GM19099 (cell line): ENCODE results near the gene RHBDF2.

ENCODE experiments used
- POLR2A ChIP-seq: IDR thresholded peaks from 3 replicates; pipeline ENCODE4 v1.6.1; 2011; ENCODE audit warnings: low read depth; ENCODE audit not compliant: insufficient read length; ENCODE audit errors: extremely low read depth

The RHBDF2 gene

GRCh38 chr17:76498876-76499251, 2.4 kb downstream of the RHBDF2 start:
- no peak for TF ChIP-seq POLR2A

GRCh38 chr17:76497979-76498875, 3.0 kb downstream of the RHBDF2 start:
- no peak for TF ChIP-seq POLR2A

- no peak for TF ChIP-seq POLR2A
These were observed 3.6 kb downstream of the RHBDF2 start for GRCh38 chr17:76497699-76497978.

- TF ChIP-seq POLR2A: no peak
These were observed 4.8 kb downstream of the RHBDF2 start for GRCh38 chr17:76496464-76496863.

GRCh38 chr17:76495663-76496400, 5.4 kb downstream of the RHBDF2 start:
- TF ChIP-seq POLR2A: no peak

GRCh38 chr17:76493505-76494167, 7.6 kb downstream of the RHBDF2 start:
- peak; percentile 7 for TF ChIP-seq POLR2A

- TF ChIP-seq POLR2A: peak; percentile 33
These were observed 8.2 kb downstream of the RHBDF2 start for GRCh38 chr17:76492989-76493501.

- peak; percentile 32 for TF ChIP-seq POLR2A
These were observed 8.9 kb downstream of the RHBDF2 start for GRCh38 chr17:76492123-76492988.

GRCh38 chr17:76491271-76492122, 9.7 kb downstream of the RHBDF2 start:
- TF ChIP-seq POLR2A: peak; percentile 4

GRCh38 chr17:76490112-76490710, 11.0 kb downstream of the RHBDF2 start:
- TF ChIP-seq POLR2A: peak; percentile 32

GRCh38 chr17:76487451-76488192, 13.6 kb downstream of the RHBDF2 start:
- no peak for TF ChIP-seq POLR2A

GRCh38 chr17:76485569-76485968, 15.7 kb downstream of the RHBDF2 start:
- TF ChIP-seq POLR2A: no peak

GRCh38 chr17:76484228-76484725, 16.9 kb downstream of the RHBDF2 start:
- no peak for TF ChIP-seq POLR2A

GRCh38 chr17:76481071-76481655, 20.1 kb downstream of the RHBDF2 start:
- TF ChIP-seq POLR2A: peak; percentile 48
